Smooth muscle cell (in vitro differentiated cells): ENCODE measurements around the gene CUTC. TPM values are rescaled to one million over a fixed set of nuclear protein-coding genes. Genes with fewer than 3 reads are reported as not detected.

ENCODE experiments used
- DNase-seq: peaks from one replicate; lab custom pipeline; 2025; ENCODE audit not compliant: unreplicated experiment; lab: John Stamatoyannopoulos, UW
- H2AFZ ChIP-seq: fragments of 200-600 bp; sonication (generic); 2 replicates; pipeline ENCODE4 v1.6.0; 2016; ENCODE audit warnings: antibody characterized with exemption, low read depth, mild to moderate bottlenecking
- H3F3A ChIP-seq: fragments of 200-600 bp; sonication (generic); 2 replicates; pipeline ENCODE4 v1.6.0; 2017; ENCODE audit warnings: antibody characterized with exemption, low read depth
- H3K27ac ChIP-seq: fragments of 200-600 bp; sonication (generic); 2 replicates; pipeline ENCODE4 v1.5.1; 2016; ENCODE audit warnings: low read depth, mild to moderate bottlenecking
- H3K27me3 ChIP-seq: fragments of 200-600 bp; sonication (generic); 2 replicates; pipeline ENCODE4 v1.6.1; 2016; ENCODE audit warnings: low read depth, mild to moderate bottlenecking
- H3K36me3 ChIP-seq: fragments of 200-600 bp; sonication (generic); 2 replicates; pipeline ENCODE4 v1.5.1; 2016; ENCODE audit warnings: low read depth
- H3K4me1 ChIP-seq: fragments of 200-600 bp; sonication (generic); 2 replicates; pipeline ENCODE4 v1.5.1; 2016; ENCODE audit warnings: low read depth
- H3K4me2 ChIP-seq: fragments of 200-600 bp; sonication (generic); 2 replicates; pipeline ENCODE4 v1.6.0; 2016; ENCODE audit warnings: mild to moderate bottlenecking
- H3K4me3 ChIP-seq: fragments of 200-600 bp; sonication (generic); 2 replicates; pipeline ENCODE4 v1.5.1; 2016; ENCODE audit warnings: mild to moderate bottlenecking
- H3K79me2 ChIP-seq: fragments of 200-600 bp; sonication (generic); 2 replicates; pipeline ENCODE4 v1.6.0; 2016; ENCODE audit warnings: low read depth, mild to moderate bottlenecking
- H3K9ac ChIP-seq: fragments of 200-600 bp; sonication (generic); 2 replicates; pipeline ENCODE4 v1.6.0; 2016; ENCODE audit warnings: low read depth
- H3K9me3 ChIP-seq: fragments of 200-600 bp; sonication (generic); replicated peaks from 2 replicates; pipeline ENCODE4 v1.5.1; 2016; ENCODE audit warnings: low read depth
- H4K20me1 ChIP-seq: fragments of 200-600 bp; sonication (generic); 2 replicates; pipeline ENCODE4 v1.6.0; 2016; ENCODE audit warnings: low read depth
- WGBS: methylation state at CpG from one replicate; pipeline ENCODE4 v1.1.7; 2016; ENCODE audit warnings: low lambda C conversion rate; 5-methylcytosine and 5-hydroxymethylcytosine counted together
- polyA plus RNA-seq: library from polyadenylated mRNA; unstranded; fragments of >200 nt; fragmentation: Nextera tagmentation; extraction: Ambion mirVana; gene quantifications from 2 replicates; pipeline ENCODE4 v1.2.1, GENCODE V29; 2016
- total RNA-seq: library from RNA; depleted of rRNA; stranded (reverse); fragments of >200 nt; gene quantifications from 2 replicates; pipeline ENCODE4 v1.2.3, GENCODE V29; 2014
- TF ChIP-seq, protein P1 (sequence below): fragments of 200-600 bp; sonication (generic); IDR thresholded peaks from 2 replicates; pipeline ENCODE4 v1.5.1; 2017; ENCODE audit warnings: borderline replicate concordance, mild to moderate bottlenecking, antibody characterized with exemption; ENCODE audit not compliant: insufficient read depth, poor library complexity, severe bottlenecking

CUTC gene
- total and polyA plus RNA-seq, 2 experiments from 2014 or later, result 16.0 to 20.1 TPM

DNA sequence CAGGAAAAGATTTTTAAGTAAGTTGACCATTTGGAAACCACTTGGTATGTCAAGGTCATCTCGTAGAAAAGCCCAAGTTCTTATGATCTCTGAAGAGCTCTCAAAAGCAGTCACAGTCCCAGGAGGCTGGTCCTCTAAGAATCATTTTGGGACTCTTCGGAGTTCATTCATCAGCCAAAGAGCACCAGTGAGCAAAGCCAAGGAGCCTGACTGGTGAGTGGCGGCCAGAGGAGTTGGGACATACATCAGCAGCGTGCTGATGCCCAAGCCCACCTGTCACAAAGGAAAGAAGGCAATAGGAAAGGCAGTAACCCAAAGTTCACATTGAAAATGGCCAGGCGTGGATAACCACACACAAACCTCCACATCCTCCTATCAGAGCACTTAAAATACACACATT is 17.6 kb upstream of the CUTC start:
- no peak for DNase-seq
- Histone ChIP-seq H3K4me2 (no peak overlapping the region), H3K9ac (no peak overlapping the region), H3K79me2 (no peaks in the 10 kb centered on the region), H3K4me1 (no peaks in the 10 kb centered on the region), H3K9me3 (no peaks in the 10 kb centered on the region), H3K36me3 (peaks cover 4% of the 10 kb centered on the region), H3F3A (no peaks in the 10 kb centered on the region), H3K27ac (no peak overlapping the region), H4K20me1 (peaks cover 14% of the 10 kb centered on the region), H2AFZ (no peak overlapping the region), H3K4me3 (no peak overlapping the region), H3K27me3 (no peaks in the 10 kb centered on the region)
- TF ChIP-seq, protein P1, sequence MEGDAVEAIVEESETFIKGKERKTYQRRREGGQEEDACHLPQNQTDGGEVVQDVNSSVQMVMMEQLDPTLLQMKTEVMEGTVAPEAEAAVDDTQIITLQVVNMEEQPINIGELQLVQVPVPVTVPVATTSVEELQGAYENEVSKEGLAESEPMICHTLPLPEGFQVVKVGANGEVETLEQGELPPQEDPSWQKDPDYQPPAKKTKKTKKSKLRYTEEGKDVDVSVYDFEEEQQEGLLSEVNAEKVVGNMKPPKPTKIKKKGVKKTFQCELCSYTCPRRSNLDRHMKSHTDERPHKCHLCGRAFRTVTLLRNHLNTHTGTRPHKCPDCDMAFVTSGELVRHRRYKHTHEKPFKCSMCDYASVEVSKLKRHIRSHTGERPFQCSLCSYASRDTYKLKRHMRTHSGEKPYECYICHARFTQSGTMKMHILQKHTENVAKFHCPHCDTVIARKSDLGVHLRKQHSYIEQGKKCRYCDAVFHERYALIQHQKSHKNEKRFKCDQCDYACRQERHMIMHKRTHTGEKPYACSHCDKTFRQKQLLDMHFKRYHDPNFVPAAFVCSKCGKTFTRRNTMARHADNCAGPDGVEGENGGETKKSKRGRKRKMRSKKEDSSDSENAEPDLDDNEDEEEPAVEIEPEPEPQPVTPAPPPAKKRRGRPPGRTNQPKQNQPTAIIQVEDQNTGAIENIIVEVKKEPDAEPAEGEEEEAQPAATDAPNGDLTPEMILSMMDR, result no peak
- WGBS, result 95% methylated on average over 5 of the region's 5 CpGs

DNA sequence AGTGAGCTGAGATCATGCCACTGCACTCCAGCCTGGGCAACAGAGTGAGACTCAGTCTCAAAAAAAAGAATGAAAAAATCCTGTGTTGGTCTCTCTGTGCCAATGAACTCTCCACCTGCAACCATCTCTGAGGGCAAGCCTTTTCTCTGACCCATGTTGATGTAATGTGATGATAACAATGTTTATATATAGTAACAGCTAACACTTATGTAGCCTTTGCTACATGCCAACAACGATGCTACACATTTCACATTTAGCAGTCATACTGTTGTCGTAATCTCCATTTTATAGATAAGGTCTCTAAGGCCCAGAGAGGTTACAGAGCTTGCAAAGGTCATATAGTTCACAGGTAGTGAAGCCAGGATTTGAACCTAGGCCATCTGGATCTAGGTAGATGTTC is 11.6 kb upstream of the CUTC start:
- H3K36me3 ChIP-seq, result peaks cover 17% of the 10 kb centered on the region
- no peak for DNase-seq
- TF ChIP-seq, protein P1, result no peak

DNA sequence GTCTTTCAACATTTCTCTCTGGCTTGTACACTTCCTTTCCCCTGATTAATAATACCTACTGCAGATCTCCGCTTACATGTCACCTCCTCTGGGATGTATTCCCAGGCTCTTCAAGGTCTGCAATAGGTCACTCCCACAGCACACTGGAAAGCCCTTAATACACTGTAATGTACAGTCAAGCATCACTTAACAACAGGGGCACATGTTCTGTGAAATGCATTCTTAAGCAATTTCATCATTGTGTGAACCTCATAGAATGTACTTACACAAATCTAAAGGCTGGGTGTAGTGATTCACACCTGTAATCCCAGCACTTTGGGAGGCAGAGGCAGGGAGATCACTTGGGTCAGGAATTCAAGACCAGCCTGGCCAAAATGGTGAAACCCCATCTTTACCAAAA is 2.0 kb upstream of the CUTC start:
- Histone ChIP-seq H4K20me1 (no peaks in the 10 kb centered on the region), H3F3A (no peaks in the 10 kb centered on the region), H3K9ac (no peak overlapping the region), H3K4me3 (no peak overlapping the region), H3K79me2 (peaks cover 13% of the 10 kb centered on the region), H3K4me1 (peaks cover 13% of the 10 kb centered on the region), H3K9me3 (no peaks in the 10 kb centered on the region), H3K27me3 (no peaks in the 10 kb centered on the region), H3K4me2 (no peak overlapping the region), H3K27ac (peak overlapping the region; percentile 24), H2AFZ (no peak overlapping the region), H3K36me3 (peaks cover 24% of the 10 kb centered on the region)
- WGBS, result 100% methylated on average over 1 of the region's 1 CpG
- DNase-seq, result no peak
- TF ChIP-seq, protein P1, result no peak

More for the DNA sequence above, 11.6 kb upstream of the CUTC start:
- H3K27ac ChIP-seq, result no peak overlapping the region
- no peaks in the 10 kb centered on the region for H3F3A ChIP-seq
- 77% methylated on average over 2 of the region's 2 CpGs for WGBS
- no peaks in the 10 kb centered on the region for H3K9me3 ChIP-seq
- H3K4me2 ChIP-seq, result no peak overlapping the region
- no peaks in the 10 kb centered on the region for H4K20me1 ChIP-seq
- H3K4me3 ChIP-seq, result no peak overlapping the region
- no peaks in the 10 kb centered on the region for H3K4me1 ChIP-seq
- no peaks in the 10 kb centered on the region for H3K79me2 ChIP-seq
- H3K9ac ChIP-seq, result no peak overlapping the region
- no peaks in the 10 kb centered on the region for H3K27me3 ChIP-seq
- H2AFZ ChIP-seq, result no peak overlapping the region

DNA sequence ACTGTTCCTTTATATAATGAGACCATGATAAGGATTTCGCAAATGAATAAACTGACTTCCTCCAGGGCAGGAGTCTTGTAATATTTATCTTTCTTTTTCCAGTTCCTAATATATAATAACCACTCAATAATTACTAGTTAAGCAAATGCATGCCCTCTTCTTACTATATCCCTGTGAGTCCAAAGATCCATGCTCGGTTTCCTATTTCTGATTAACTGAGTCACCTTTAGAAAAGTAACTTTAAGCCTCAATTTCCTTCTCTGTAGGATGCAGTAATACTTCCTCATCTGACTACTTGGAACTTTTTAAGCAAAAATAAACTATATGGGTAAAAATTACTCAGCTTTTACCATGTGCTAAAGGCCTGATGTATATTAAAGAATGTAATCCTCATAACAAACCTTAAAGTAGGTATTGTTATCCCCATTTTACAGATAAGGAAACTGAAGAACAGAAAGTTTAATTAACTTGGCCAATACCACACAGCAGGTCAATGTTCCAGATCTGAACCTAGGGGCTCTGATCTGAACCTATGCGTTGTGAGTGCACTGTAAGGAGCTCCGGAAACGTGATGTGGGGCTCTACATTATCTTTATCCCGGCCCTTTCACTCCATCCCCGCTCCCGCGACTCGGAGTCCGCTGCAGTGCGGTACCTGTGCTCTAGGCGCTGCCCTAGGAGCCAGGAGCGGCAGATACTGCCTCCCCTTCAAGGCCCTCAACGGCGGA is 565 bp upstream of the CUTC start:
- Histone ChIP-seq H3K27me3 (no peaks in the 10 kb centered on the region), H3K9ac (peak overlapping the region; percentile 76), H2AFZ (peak overlapping the region; percentile 34), H3K4me3 (peak overlapping the region; percentile 75), H3K36me3 (peaks cover 15% of the 10 kb centered on the region), H3K4me2 (peak overlapping the region; percentile 95), H3K79me2 (peaks cover 13% of the 10 kb centered on the region), H3K27ac (peak overlapping the region; percentile 50), H3K9me3 (no peaks in the 10 kb centered on the region), H4K20me1 (no peaks in the 10 kb centered on the region), H3K4me1 (peaks cover 13% of the 10 kb centered on the region), H3F3A (no peaks in the 10 kb centered on the region)
- no peak for DNase-seq
- 9% methylated on average over 16 of the region's 16 CpGs for WGBS
- TF ChIP-seq, protein P1, result no peak
